Tibial nerve (tissue), 3 donors: ENCODE results near the gene DOK7.

ENCODE experiments used
- POLR2A ChIP-seq, 2 donors: fragments of 450-650 bp; IDR thresholded peaks; one replicate each; pipeline ENCODE4 v1.6.1; 2017; ENCODE audit warnings: antibody characterized with exemption in 2 of 2, mild to moderate bottlenecking in 2 of 2, moderate library complexity in 2 of 2
- TF ChIP-seq, protein P1 (sequence below), 5 experiments: fragments of 200-600 bp in 3 of 5; fragments of 450-650 bp in 2 of 5; sonication (generic) in 3 of 5; IDR thresholded peaks; one replicate each; pipeline ENCODE4 v1.5.1; 2016 to 2019; ENCODE audit warnings: antibody characterized with exemption in 5 of 5, mild to moderate bottlenecking in 3 of 5, moderate library complexity in 2 of 5

DNA sequence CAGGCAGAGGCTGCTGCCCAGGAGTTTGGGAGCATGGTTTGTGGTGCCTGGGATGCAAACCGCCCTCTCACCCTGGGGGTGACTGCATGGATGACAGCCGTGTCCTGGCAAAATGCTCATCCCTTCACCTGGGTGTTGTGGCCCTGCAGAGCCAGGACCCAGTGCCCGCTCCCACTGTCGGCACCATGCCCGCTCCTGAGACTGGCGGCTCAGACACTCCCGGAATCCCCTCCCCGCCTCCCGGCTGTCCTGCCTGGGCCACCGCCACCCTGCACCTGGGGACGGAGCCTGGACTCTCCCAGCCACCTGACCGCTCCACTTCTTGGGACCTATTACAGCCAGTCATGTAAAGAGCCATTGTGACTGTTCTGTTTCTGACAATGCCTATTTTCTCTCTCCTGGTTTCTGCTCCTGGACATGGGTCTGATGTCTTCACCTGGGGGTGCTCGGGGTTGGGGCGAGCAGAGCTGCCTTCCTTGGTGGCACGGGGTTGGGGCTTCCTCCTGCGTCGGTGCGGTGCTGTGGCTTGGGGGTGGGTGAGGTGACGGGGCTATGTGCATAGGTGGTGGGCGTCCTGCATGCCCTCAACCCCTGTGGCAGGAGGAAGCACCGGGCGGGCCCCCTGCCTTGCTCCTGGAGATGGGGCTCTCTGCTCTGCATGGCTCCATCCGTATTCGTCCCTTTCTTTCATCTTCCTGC lies 38.2 kb downstream of the DOK7 start:
- TF ChIP-seq, protein P1, sequence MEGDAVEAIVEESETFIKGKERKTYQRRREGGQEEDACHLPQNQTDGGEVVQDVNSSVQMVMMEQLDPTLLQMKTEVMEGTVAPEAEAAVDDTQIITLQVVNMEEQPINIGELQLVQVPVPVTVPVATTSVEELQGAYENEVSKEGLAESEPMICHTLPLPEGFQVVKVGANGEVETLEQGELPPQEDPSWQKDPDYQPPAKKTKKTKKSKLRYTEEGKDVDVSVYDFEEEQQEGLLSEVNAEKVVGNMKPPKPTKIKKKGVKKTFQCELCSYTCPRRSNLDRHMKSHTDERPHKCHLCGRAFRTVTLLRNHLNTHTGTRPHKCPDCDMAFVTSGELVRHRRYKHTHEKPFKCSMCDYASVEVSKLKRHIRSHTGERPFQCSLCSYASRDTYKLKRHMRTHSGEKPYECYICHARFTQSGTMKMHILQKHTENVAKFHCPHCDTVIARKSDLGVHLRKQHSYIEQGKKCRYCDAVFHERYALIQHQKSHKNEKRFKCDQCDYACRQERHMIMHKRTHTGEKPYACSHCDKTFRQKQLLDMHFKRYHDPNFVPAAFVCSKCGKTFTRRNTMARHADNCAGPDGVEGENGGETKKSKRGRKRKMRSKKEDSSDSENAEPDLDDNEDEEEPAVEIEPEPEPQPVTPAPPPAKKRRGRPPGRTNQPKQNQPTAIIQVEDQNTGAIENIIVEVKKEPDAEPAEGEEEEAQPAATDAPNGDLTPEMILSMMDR (IDR thresholded peaks at IDR 0.05) = no peak
- no peak for TF ChIP-seq POLR2A (IDR thresholded peaks at IDR 0.05)
